Gastrocnemius medialis (tissue), 4 donors: ENCODE results near the gene PSAP. TPM values are rescaled to one million over a fixed set of nuclear protein-coding genes. Genes with fewer than 3 reads are reported as not detected.

ENCODE experiments used
- ATAC-seq, 2 donors: fragments of 150-250 bp; one replicate each; pipeline ENCODE4 v1.9.1; 2016
- DNase-seq, 2 donors: peaks; one replicate each; pipeline ENCODE4 v3.0.0-alpha.2; 2019
- H3K27ac ChIP-seq, 4 donors: fragments of 200-600 bp; sonication (generic); 1 replicate in 1 of 4; 2 replicates in 3 of 4; pipeline ENCODE4 v1.5.1; 2016 to 2018; ENCODE audit warnings: mild to moderate bottlenecking in 2 of 4, moderate library complexity in 1 of 4
- H3K27me3 ChIP-seq, 3 donors: fragments of 200-600 bp; sonication (generic) in 2 of 3; 1 replicate in 1 of 3; 2 replicates in 2 of 3; pipeline versions ENCODE4 v1.5.1 to v1.6.0; 2016 to 2019; ENCODE audit warnings: mild to moderate bottlenecking in 1 of 3, moderate library complexity in 1 of 3
- H3K36me3 ChIP-seq, 2 donors: fragments of 200-600 bp; sonication (generic) in 1 of 2; one replicate each; pipeline ENCODE4 v1.5.1; 2017 to 2018
- H3K4me1 ChIP-seq, 2 donors: fragments of 200-600 bp; sonication (generic) in 1 of 2; one replicate each; pipeline ENCODE4 v1.5.1; 2016 to 2017; ENCODE audit warnings: mild to moderate bottlenecking in 2 of 2
- H3K4me3 ChIP-seq, 4 donors: fragments of 200-600 bp; sonication (generic) in 3 of 4; 1 replicate in 1 of 4; 2 replicates in 3 of 4; pipeline ENCODE4 v1.5.1; 2016 to 2019; ENCODE audit warnings: mild to moderate bottlenecking in 2 of 4
- H3K9me3 ChIP-seq, 3 donors: fragments of 200-600 bp; sonication (generic) in 2 of 3; 1 replicate in 1 of 3; 2 replicates in 2 of 3; pipeline ENCODE4 v1.5.1; 2016 to 2019
- CTCF ChIP-seq, 5 experiments: fragments of 450-650 bp in 3 of 5; fragments of 200-600 bp in 2 of 5; sonication (generic) in 2 of 5; IDR thresholded peaks in 4 of 5; conservative IDR thresholded peaks in 1 of 5; 1 replicate in 4 of 5; 2 replicates in 1 of 5; pipeline ENCODE4 v1.5.1; 2016 to 2019; ENCODE audit warnings: antibody characterized with exemption in 5 of 5, mild to moderate bottlenecking in 3 of 5, moderate library complexity in 3 of 5
- POLR2A ChIP-seq, 2 donors: fragments of 450-650 bp; IDR thresholded peaks; one replicate each; pipeline ENCODE4 v1.6.1; 2017; ENCODE audit warnings: antibody characterized with exemption in 2 of 2, mild to moderate bottlenecking in 2 of 2, moderate library complexity in 2 of 2
- in situ Hi-C, 4 donors: fragments of 200-750 bp; cut with MboI; loops; one replicate each; pipeline versions ENCODE4 v1.15.0 to v1.8.0; 2017; ENCODE audit warnings: low sequenced_read_pairs in 4 of 4
- intact Hi-C: fragments of 100-400 bp; cut with DNase I; formaldehyde crosslinking; loops from one replicate; pipeline ENCODE4 v1.15.1; 2023; ENCODE audit warnings: low total_unique reads
- total RNA-seq, 4 donors: library from RNA; depleted of rRNA; stranded (reverse); fragments of >200 nt; gene quantifications; one replicate each; pipeline versions ENCODE4 v1.1.0 to v1.2.3, GENCODE V29; 2016

PSAP gene
- total RNA-seq, 4 donors from 2014 or later = 833 to 1,730 (median 1,179) TPM

- peaks cover 45 to 55% of the 10 kb centered on the region in 2 donors for H3K4me1 ChIP-seq
- ATAC-seq = no peak
- intact Hi-C loops = loop anchor here (5.0 kb wide), 3 partner anchors 163 to 458 kb away; partner anchors contain the start of gene SLC29A3
- TF ChIP-seq POLR2A (IDR thresholded peaks at IDR 0.05) (no peak), CTCF (IDR thresholded peaks at IDR 0.05 in 4 of 5, conservative IDR thresholded peaks at IDR 0.05 in 1 of 5) (no peak)
- DNase-seq = peak in 1 of 2 donors; percentile 34
- H3K9me3 ChIP-seq = no peaks in the 10 kb centered on the region
- no peaks in the 10 kb centered on the region for H3K36me3 ChIP-seq
- no peak overlapping the region for H3K4me3 ChIP-seq
- H3K27ac ChIP-seq = peak overlapping the region in 1 of 4 donors; percentile 87
- in situ Hi-C loops = no loop called here
- H3K27me3 ChIP-seq = no peaks in the 10 kb centered on the region
Measured at GRCh38 chr10:71774916-71775702, 75.9 kb downstream of the PSAP start.

GRCh38 chr10:71773221-71773971 is 77.7 kb downstream of the PSAP start, which contains the start of gene VSIR:
VSIR (minus strand) TSS chr10:71773520; CDS start chr10:71773439, 81 bp downstream.
- in situ Hi-C loops = no loop called here
- Histone ChIP-seq H3K9me3 (no peaks in the 10 kb centered on the region), H3K36me3 (no peaks in the 10 kb centered on the region), H3K4me3 (peak within 1 kb of the TSS; percentile 61 to 81 (median 69)), H3K27ac (peak within 1 kb of the TSS; percentile 77 to 91 (median 86)), H3K4me1 (peaks cover 54 to 71% of the 10 kb centered on the region in 2 donors), H3K27me3 (no peaks in the 10 kb centered on the region)
- DNase-seq = peak; percentile 74 to 83
- intact Hi-C loops = loop anchor here (2.0 to 5.0 kb wide), 6 partner anchors 17 to 456 kb away; partner anchors contain the start of gene SLC29A3
- ATAC-seq = peak; percentile 64 to 75
- peak; percentile 86 to 88 for TF ChIP-seq POLR2A (IDR thresholded peaks at IDR 0.05)
- TF ChIP-seq CTCF (IDR thresholded peaks at IDR 0.05 in 4 of 5, conservative IDR thresholded peaks at IDR 0.05 in 1 of 5) = peak; percentile 70 to 95 (median 88)

DNA sequence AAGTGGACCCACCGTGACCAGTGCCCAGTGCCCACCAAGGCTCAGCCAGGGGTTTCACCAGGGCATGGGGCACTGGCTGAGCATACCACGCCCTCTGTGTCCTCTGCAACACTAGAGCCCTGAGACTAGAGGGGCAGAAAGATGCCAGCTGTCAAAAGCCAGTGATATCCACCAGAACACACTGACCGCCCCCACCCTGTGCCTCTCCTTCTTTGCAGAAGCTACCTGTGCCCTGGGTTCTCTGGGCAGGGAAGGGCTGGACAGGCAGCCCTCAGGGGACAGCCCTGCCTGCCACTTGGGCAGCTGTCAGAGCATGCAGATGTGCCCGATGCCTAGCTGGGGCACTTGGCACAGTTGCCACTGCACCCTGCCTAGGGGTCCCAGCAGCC is 78.2 kb downstream of the PSAP start:
- Histone ChIP-seq H3K27ac (peak overlapping the region; percentile 77 to 91 (median 86)), H3K4me3 (peak overlapping the region; percentile 61 to 81 (median 69)), H3K27me3 (no peaks in the 10 kb centered on the region), H3K36me3 (no peaks in the 10 kb centered on the region), H3K4me1 (peaks cover 56 to 76% of the 10 kb centered on the region in 2 donors), H3K9me3 (no peaks in the 10 kb centered on the region)
- intact Hi-C loops = loop anchor here (2.0 to 5.0 kb wide), 6 partner anchors 16 to 456 kb away; partner anchors contain the start of gene SLC29A3
- in situ Hi-C loops = no loop called here
- ATAC-seq (peak in 1 of 2 donors; percentile 3), DNase-seq (no peak)
- TF ChIP-seq POLR2A (IDR thresholded peaks at IDR 0.05) (no peak), CTCF (IDR thresholded peaks at IDR 0.05 in 4 of 5, conservative IDR thresholded peaks at IDR 0.05 in 1 of 5) (no peak)

GRCh38 chr10:71771821-71772617 is 79.0 kb downstream of the PSAP start:
- DNase-seq (peak in 1 of 2 donors; percentile 67), ATAC-seq (peak; percentile 21 to 28)
- TF ChIP-seq POLR2A (IDR thresholded peaks at IDR 0.05) (peak; percentile 24 to 44), CTCF (IDR thresholded peaks at IDR 0.05 in 4 of 5, conservative IDR thresholded peaks at IDR 0.05 in 1 of 5) (no peak)
- Histone ChIP-seq H3K27ac (peak overlapping the region; percentile 77 to 91 (median 86)), H3K36me3 (no peaks in the 10 kb centered on the region), H3K27me3 (no peaks in the 10 kb centered on the region), H3K4me1 (peaks cover 64 to 83% of the 10 kb centered on the region in 2 donors), H3K4me3 (peak overlapping the region; percentile 61 to 81 (median 69)), H3K9me3 (no peaks in the 10 kb centered on the region)
- in situ Hi-C loops (no loop called here), intact Hi-C loops (loop anchor here (2.0 to 5.0 kb wide), 6 partner anchors 15 to 455 kb away; partner anchors contain the start of gene SLC29A3)
